Neural crest cell (in vitro differentiated cells): ENCODE data around the gene ALDH1A3. TPM values are rescaled to one million over a fixed set of nuclear protein-coding genes. Genes with fewer than 3 reads are reported as not detected.

Experiments used
- DNase-seq: peaks from one replicate; pipeline ENCODE4 v3.0.0; 2021; ENCODE audit warnings: low read depth, mixed read lengths, low spot score
- H3K27ac Mint-ChIP-seq: one replicate; pipeline ENCODE4 v1.8.0; 2021; ENCODE audit warnings: mild to moderate bottlenecking, mixed read lengths; ENCODE audit not compliant: unreplicated experiment
- H3K27me3 Mint-ChIP-seq: 2 replicates; pipeline ENCODE4 v1.8.0; 2021; ENCODE audit warnings: low read depth, mild to moderate bottlenecking, mixed read lengths
- H3K36me3 Mint-ChIP-seq: 2 replicates; pipeline ENCODE4 v1.8.0; 2021; ENCODE audit warnings: low read depth, mild to moderate bottlenecking, mixed read lengths
- H3K4me1 Mint-ChIP-seq: 2 replicates; pipeline ENCODE4 v1.8.0; 2021; ENCODE audit warnings: mixed read lengths
- H3K4me3 Mint-ChIP-seq: one replicate; pipeline ENCODE4 v1.8.0; 2021; ENCODE audit warnings: mild to moderate bottlenecking, mixed read lengths
- H3K9me3 Mint-ChIP-seq: 2 replicates; pipeline ENCODE4 v1.8.0; 2021; ENCODE audit warnings: mixed read lengths
- total RNA-seq: library from RNA; stranded (reverse); gene quantifications from 2 replicates; pipeline ENCODE4 v1.2.1, GENCODE V29; 2021
- TF ChIP-seq, protein P1 (sequence below): fragments of 200-600 bp; sonication (generic); conservative IDR thresholded peaks from 2 replicates; pipeline ENCODE4 v1.5.0; 2021; ENCODE audit warnings: antibody characterized with exemption, mild to moderate bottlenecking

Gene ALDH1A3
- total RNA-seq, 1 donor from 2014 or later: 8.0 TPM

GRCh38 chr15:100853676-100854440, 25.8 kb upstream of the ALDH1A3 start:
- H3K36me3 Mint-ChIP-seq: no peaks in the 10 kb centered on the region
- peak overlapping the region; percentile 27 for H3K27ac Mint-ChIP-seq
- no peak overlapping the region for H3K4me3 Mint-ChIP-seq
- no peak for DNase-seq
- TF ChIP-seq, protein P1, sequence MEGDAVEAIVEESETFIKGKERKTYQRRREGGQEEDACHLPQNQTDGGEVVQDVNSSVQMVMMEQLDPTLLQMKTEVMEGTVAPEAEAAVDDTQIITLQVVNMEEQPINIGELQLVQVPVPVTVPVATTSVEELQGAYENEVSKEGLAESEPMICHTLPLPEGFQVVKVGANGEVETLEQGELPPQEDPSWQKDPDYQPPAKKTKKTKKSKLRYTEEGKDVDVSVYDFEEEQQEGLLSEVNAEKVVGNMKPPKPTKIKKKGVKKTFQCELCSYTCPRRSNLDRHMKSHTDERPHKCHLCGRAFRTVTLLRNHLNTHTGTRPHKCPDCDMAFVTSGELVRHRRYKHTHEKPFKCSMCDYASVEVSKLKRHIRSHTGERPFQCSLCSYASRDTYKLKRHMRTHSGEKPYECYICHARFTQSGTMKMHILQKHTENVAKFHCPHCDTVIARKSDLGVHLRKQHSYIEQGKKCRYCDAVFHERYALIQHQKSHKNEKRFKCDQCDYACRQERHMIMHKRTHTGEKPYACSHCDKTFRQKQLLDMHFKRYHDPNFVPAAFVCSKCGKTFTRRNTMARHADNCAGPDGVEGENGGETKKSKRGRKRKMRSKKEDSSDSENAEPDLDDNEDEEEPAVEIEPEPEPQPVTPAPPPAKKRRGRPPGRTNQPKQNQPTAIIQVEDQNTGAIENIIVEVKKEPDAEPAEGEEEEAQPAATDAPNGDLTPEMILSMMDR: no peak
- no peaks in the 10 kb centered on the region for H3K9me3 Mint-ChIP-seq
- H3K4me1 Mint-ChIP-seq: peaks cover 5% of the 10 kb centered on the region
- no peaks in the 10 kb centered on the region for H3K27me3 Mint-ChIP-seq

DNA sequence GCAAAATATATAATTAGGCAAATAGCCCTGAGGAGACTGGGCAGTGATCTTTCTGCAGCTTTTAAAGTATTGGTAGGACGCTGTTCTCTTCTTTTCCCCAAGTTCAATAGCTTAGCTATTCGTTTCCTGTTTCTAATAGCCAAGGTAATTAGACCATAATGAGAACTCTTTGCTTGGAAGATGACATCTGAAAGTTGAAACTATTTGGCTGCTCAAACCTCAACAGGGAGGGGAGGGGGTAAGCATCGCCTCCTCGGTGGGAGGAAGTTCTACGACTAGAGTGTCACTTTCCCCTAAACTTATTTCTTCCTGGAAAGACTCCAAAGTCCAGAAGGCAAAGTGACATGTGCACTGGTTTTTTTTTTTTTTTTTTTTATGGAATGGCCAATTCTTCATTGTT, 22.8 kb upstream of the ALDH1A3 start:
- TF ChIP-seq, protein P1: no peak
- H3K36me3 Mint-ChIP-seq: no peaks in the 10 kb centered on the region
- no peak overlapping the region for H3K4me3 Mint-ChIP-seq
- no peak overlapping the region for H3K27ac Mint-ChIP-seq
- no peaks in the 10 kb centered on the region for H3K27me3 Mint-ChIP-seq
- DNase-seq: no peak
- H3K4me1 Mint-ChIP-seq: peaks cover 14% of the 10 kb centered on the region
- H3K9me3 Mint-ChIP-seq: peaks cover 4% of the 10 kb centered on the region

DNA sequence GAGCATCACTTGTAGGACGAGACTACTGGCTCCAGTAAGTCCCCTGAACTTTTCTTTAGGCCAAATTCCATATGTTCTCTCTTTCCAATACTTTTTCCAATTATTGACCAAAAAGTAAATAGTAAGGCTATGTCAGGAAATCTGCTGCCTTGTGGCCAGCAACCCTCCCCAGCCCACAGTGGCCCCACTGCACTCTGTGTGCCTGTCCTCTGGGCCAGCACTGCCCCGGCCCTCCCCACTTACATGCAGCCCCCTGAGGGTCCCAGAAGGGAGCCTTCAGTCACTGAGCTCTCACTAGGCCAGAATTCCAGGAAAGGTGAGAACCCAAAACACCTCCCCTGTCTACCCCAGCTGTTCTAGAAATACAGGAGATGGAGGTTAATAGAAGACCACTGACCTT, 21.3 kb upstream of the ALDH1A3 start:
- H3K9me3 Mint-ChIP-seq: peaks cover 4% of the 10 kb centered on the region
- H3K27ac Mint-ChIP-seq: no peak overlapping the region
- DNase-seq: no peak
- peaks cover 14% of the 10 kb centered on the region for H3K4me1 Mint-ChIP-seq
- H3K4me3 Mint-ChIP-seq: no peak overlapping the region
- no peaks in the 10 kb centered on the region for H3K36me3 Mint-ChIP-seq
- no peaks in the 10 kb centered on the region for H3K27me3 Mint-ChIP-seq
- TF ChIP-seq, protein P1: no peak

DNA sequence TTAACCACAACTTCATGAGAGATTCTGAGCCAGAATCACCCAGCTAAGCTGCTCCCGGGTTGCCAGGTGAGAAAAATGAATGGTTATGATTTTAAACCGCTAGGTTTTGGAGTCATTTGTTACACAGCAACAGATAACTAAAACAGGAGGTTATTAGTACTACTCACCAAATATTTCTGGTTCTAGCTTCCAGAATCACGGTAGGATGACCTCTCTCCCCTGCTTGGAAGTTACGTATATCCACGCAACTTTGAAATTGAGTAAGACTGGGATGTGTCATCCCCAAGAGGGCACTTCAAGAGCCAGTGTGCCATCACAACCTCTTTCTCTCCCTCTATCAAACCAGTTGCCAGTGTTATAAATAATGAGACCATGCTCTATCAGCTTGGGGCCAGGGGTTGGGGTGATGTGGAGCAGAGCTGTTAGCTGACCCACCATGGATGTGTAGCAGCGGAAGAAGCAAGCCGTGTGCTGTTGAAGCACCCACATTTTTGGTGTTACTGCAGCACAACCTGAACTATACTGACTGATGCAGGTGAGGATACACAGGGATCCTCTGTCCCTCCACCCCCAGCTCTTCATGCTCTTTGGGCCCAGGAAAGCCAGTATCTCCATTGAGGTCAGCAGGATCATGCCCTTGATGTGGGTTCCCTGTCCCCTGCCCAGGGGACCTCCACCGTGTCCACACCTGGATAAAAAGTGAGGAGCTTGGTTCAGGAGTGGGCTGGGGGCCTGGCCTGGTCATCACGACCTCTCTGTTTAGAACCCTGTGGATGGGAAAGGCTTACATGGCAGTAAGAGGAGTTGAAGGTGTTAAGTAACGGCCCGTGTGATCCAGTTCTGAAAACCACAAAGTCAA, 19.4 kb upstream of the ALDH1A3 start:
- Mint-ChIP-seq H3K4me1 (peaks cover 9% of the 10 kb centered on the region), H3K27ac (peak overlapping the region; percentile 19), H3K9me3 (peaks cover 4% of the 10 kb centered on the region), H3K36me3 (no peaks in the 10 kb centered on the region), H3K4me3 (no peak overlapping the region), H3K27me3 (no peaks in the 10 kb centered on the region)
- no peak for DNase-seq
- TF ChIP-seq, protein P1: no peak

DNA sequence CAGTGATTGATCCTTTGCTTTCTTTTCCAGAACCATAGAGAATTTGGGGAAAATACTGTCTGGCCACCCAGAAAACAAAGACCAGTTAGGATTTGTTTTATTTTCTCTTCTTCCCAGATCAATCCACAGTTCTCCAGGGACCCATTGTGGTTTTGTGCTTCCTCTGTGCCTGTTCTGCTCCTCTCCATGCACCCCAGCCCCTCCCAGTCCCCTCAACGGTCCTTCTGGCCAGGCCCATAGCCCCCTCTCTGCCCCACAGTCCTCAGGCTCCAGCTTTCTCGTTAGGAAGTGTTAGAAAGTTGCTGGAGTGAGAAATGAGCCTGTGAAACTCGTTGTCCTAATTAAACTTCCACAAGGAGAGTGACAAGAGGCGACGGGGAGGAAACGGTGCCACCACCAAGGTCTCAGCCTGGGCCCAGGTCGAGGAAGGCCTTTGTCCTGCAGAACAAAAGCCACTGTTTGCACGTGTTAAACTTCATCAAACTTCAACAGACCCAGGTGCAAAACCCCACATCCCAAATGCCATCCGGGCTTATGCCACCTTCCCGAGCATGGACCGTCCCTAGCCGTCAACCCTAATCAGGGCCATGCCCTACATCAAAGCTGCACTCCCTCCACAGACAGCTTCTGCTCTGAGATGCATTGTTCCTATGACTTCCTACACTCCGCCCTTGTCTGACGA, 18.7 kb upstream of the ALDH1A3 start:
- peak overlapping the region; percentile 96 for H3K27ac Mint-ChIP-seq
- H3K36me3 Mint-ChIP-seq: no peaks in the 10 kb centered on the region
- H3K4me3 Mint-ChIP-seq: no peak overlapping the region
- H3K27me3 Mint-ChIP-seq: no peaks in the 10 kb centered on the region
- no peak for DNase-seq
- TF ChIP-seq, protein P1: no peak
- H3K4me1 Mint-ChIP-seq: peaks cover 9% of the 10 kb centered on the region
- H3K9me3 Mint-ChIP-seq: peaks cover 4% of the 10 kb centered on the region
